GM18505 (cell line): ENCODE results near the gene NDST1.
A peak's percentile ranks its signal among the peaks of the same experiment; 100 is the strongest.

ENCODE experiments used
- ATAC-seq: cut with Tn5 transposase; IDR thresholded peaks from one replicate; pipeline ENCODE4 v1.9.1; 2021; ENCODE audit not compliant: unreplicated experiment
- POLR2A ChIP-seq: IDR thresholded peaks from 4 replicates; pipeline ENCODE4 v1.6.1; 2011; ENCODE audit warnings: borderline replicate concordance; ENCODE audit not compliant: insufficient read depth, insufficient read length; ENCODE audit errors: extremely low read depth

Gene NDST1

DNA sequence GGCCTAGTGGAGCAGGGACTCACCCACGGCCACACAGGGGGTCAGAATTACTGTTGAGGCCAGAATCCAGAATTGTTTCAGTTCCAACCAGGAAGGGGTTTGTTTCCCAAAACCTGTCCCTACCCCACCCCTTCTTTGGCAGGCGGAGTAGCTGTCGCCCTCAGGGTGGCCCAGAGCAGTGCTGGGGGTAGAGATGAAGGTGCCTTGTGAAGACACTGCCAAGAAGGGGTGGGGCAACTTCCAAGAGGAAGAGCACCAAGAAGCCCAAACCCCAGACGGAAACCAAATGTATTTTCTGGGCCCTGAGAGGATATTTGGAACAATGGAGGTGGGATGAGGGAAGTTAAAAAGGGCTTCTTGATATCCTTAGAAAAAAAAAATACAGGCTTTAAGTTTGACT, 11.4 kb upstream of the NDST1 start:
- no peak for TF ChIP-seq POLR2A
- no peak for ATAC-seq

GRCh38 chr5:150497274-150497988, 10.5 kb upstream of the NDST1 start:
- ATAC-seq = no peak
- TF ChIP-seq POLR2A = no peak

- TF ChIP-seq POLR2A = no peak
- no peak for ATAC-seq
Observed at GRCh38 chr5:150497989-150498317, 10.0 kb upstream of the NDST1 start.

GRCh38 chr5:150498501-150498900, 9.4 kb upstream of the NDST1 start:
- TF ChIP-seq POLR2A = no peak
- no peak for ATAC-seq

DNA sequence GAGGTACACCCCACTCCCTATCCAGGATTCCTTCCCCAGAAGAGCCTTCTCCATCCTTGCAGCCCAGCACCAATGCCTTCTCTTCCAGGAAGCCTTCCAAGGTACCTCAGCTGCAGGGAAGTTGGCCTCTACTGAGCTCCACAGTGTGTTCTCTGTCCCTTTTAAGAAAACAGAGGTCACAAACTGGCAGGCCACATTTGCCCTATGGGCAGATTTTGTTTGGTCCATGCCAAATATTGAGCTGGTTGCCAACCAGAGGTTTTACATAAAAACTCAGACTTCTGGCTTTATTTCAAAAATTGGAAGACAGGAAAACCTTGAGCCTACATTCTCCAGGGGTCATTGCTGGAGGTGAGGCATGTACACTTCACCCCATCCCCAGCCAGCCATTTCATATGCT, 9.0 kb upstream of the NDST1 start:
- no peak for TF ChIP-seq POLR2A
- ATAC-seq = no peak

- peak; percentile 57 for ATAC-seq
- TF ChIP-seq POLR2A = no peak
Observed at GRCh38 chr5:150499437-150499956, 8.4 kb upstream of the NDST1 start.

DNA sequence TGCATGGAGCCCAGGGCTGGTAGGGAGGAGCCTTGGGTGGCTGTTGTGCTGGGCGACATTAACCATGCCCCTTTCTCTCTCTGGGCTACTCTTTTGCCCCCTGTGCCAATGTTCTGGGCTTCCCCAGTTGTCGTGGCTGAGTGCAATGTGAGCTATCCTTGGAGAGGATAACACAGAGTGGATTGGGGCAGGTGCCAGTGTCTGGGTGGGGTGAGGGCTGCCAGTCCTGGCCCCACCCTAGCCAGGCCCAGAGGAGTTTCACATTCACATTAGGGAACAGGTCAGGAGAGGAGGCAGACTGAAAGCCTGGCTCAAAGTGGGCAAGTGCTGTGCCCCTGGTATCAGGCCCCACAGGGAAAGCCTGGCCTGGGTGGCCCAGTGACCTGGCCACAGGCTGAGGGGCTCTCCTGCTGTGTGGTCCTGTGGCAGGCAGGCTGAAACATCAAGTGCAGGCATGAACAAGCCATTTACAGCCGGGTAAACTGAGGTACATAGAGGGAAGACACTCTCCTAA, 7.5 kb upstream of the NDST1 start:
- no peak for ATAC-seq
- TF ChIP-seq POLR2A = no peak

GRCh38 chr5:150500905-150501304, 7.0 kb upstream of the NDST1 start:
- ATAC-seq = no peak
- no peak for TF ChIP-seq POLR2A

GRCh38 chr5:150502106-150502505, 5.8 kb upstream of the NDST1 start:
- ATAC-seq = no peak
- no peak for TF ChIP-seq POLR2A

GRCh38 chr5:150502847-150503246, 5.1 kb upstream of the NDST1 start:
- no peak for ATAC-seq

DNA sequence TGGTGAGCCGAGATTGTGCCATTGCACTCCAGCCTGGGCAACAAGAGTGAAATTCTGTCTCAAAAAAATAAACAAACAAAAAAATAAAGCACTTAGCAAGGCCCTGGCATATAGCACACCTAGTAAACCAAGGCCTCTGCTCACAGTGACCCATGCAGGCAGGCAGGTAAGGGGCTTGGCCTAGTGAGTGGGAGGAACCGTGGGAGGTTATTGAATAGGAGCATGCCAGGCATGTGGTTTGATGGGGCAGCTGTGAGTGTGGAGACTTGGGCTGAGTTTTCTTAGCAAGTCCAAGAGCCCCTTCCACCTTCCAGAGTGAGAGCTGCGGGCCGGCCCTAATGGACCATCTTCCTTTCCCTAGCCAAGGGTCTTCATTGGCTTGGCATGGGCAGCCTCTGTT, 4.5 kb upstream of the NDST1 start:
- no peak for ATAC-seq
- no peak for TF ChIP-seq POLR2A

More at GRCh38 chr5:150502847-150503246, 5.1 kb upstream of the NDST1 start:
- TF ChIP-seq POLR2A = no peak

GRCh38 chr5:150503977-150504620, 3.8 kb upstream of the NDST1 start:
- TF ChIP-seq POLR2A = no peak
- ATAC-seq = no peak

- TF ChIP-seq POLR2A = no peak
- no peak for ATAC-seq
Observed at GRCh38 chr5:150505041-150505511, 2.9 kb upstream of the NDST1 start.

DNA sequence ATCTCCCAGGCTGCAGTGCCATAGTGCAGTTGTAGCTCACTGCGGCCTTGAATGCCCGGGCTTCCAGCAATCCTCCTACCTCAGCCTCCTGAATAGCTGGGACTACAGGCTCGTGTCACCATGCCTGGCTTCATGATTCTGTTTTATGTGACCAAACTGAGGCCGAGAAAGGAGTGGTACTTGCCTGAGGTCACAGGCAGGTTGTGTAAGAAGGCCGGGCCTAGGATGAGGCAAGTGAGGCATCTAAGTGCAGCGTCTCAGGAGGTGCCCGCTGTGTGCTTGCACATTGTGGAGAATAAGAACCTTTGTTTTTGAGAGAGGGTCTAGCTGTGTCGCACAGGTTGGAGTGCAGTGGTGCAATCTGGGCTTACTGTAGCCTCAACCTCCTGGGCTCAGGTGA, 2.1 kb upstream of the NDST1 start:
- TF ChIP-seq POLR2A = no peak
- ATAC-seq = no peak
